Forelimb muscle (tissue), 1 donor: Measurements from ENCODE around the gene ARHGAP20. TPM values are rescaled to one million over a fixed set of nuclear protein-coding genes. Genes with fewer than 3 reads are reported as not detected.

Source experiments
- DNase-seq: peaks from one replicate; pipeline ENCODE4 v3.0.0-alpha.2; 2013; ENCODE audit warnings: low read depth
- polyA plus RNA-seq: library from polyadenylated mRNA; unstranded; fragments of 120-200 nt; gene quantifications from one replicate; pipeline ENCODE4 v1.2.1, GENCODE V29; 2013; ENCODE audit not compliant: insufficient read length

The ARHGAP20 gene
- polyA plus RNA-seq, 1 donor, result 8.7 TPM

DNA sequence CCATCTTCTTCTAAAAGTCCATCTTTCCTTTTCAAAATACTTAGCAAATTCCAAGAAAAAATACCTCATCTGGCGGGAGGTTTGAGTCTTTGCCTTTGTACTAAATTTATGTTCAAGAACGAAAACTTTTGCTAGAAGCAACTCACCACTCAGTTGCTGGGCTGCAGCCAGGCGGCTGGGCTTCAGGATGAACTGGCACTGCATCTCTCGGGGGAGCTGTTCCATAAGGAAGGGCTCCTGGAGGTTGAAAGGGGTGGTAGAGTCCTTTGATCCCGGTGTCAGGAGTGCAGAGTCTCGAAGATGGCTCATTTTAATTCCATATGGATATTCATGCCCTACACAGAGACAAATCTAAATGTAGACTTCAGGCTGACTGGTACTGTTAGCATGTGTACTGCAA lies 105.8 kb downstream of the ARHGAP20 start:
- DNase-seq, result no peak

DNA sequence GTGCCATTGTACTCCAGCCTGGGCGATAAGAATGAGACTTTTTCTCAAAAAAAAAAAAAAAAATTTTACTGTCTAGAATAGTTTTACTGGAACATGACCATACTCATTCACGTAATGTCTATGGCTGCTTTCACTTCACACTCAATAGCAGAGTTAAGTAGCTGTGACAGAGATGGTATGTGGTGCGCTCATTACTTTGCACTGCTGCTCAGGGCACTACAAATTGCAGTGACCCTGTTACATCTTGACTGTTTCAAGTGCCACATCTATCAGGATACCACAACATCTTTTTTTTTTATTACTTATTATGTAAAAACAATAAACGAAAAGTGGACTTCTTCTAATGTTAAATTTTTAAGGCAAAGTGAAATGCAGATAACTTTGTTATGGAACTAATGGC lies 110.3 kb downstream of the ARHGAP20 start:
- DNase-seq, result no peak

DNA sequence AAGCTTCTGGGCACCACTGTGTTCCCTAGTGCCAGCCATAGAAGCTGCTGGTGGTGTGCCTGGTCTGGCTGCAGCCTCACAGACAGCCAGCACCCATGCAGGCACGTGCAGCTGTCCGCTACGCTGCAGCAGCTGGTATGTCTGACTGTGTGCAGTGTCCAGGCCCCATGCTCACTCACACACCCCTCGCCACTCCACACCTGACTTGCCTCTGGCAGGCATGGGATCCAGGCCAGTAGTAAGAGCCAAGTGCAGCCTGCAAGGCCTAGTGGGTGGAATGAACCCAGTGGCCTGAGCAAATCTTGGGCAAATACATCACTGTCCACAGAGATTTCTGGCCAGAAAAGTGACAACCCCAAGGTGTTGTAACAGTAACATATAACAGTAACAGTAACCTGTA lies 111.9 kb downstream of the ARHGAP20 start:
- DNase-seq, result no peak

DNA sequence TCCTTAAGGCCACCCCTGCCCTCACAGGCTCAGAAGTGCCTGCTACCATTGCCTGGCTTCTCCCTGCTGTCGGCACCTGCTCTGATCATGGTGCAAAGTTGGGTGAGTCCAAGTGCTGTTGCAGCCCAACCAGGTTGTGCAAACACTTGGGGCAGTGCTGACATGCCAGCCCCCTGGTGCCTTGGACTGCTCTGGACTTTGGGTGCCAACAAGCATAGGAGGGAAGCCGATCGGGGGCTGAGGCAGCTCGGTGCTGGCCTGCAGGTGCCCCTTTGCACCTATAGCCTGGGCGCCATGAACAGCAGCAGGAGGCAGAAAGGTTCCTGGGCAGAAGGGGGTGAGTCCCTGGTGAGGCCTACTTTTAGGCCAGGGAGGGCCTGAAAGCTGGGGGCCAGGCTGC lies 113.0 kb downstream of the ARHGAP20 start:
- no peak for DNase-seq

DNA sequence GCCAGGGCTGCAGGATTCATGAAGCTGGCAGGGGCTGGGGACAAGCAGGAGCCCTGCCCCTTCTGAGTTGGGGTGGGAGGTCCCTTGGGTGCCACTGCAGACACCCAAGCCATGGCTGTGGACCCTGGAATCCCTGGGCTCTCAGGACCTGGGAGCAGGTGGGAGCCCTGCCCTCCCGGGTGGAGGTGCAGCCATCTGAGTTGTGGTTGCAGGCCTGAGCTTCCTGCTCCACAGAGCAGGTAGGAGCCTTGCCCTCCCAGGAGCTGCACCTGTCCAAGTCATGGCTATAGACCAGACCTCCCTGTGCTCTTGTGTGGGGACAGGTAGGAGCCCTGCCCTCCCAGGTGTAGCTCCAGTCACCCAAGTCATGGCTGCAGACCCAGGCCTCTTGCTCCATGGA lies 113.5 kb downstream of the ARHGAP20 start:
- DNase-seq, result no peak

DNA sequence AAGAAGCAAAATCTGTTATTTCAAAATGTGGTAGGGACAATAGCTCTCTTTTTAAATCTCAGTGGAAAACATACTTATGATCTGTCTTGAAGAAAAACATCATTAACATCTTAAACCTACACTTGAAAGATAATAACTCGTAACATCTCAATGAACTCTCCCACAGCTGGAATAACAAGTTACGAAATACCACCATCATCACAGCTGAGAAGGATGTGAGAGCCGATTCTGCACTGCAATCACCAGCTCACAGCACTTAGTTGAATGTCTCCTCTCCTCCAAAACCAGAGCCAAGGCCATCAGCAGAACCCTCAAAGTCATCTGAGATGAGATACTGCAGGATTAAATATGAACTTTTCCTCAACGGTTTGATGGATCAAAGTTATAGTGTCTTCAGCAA lies 124.3 kb downstream of the ARHGAP20 start:
- no peak for DNase-seq

DNA sequence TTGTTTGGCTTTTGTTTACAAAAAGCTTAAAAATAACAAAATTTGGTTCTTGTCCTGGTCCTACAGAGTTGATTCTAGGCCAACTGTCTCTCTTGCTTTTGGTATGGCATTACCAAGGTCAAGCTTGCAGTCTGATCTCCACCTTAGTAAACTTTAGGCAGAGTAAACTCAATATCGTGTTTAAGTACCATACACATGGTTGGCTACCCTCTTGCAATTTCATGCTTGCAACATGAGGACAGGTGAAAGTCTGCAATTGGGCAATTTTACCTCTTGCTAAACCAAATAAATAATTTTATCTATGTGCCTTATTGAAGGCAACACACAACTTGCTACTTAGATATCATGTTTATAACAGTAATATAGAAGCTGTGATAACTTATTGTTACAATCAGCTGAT lies 125.1 kb downstream of the ARHGAP20 start:
- no peak for DNase-seq

DNA sequence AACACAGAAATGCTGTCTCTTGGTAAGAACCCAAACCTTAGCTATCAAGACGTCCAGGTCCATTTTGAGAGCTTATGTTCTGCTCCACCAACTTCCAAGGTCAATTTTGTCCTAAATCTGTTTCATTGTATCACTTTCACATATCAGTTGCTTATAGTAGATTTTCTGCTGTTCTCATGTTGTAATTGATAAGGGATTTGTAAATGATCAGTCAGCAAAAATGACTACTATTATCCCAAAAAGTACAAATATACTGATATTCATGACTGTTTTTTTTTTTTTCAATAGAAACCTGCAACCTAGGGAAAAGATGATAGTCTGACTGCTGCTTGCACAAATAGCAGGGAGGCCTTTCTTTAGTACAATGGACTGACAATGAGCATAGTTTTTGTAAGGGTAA lies 128.1 kb downstream of the ARHGAP20 start:
- no peak for DNase-seq

DNA sequence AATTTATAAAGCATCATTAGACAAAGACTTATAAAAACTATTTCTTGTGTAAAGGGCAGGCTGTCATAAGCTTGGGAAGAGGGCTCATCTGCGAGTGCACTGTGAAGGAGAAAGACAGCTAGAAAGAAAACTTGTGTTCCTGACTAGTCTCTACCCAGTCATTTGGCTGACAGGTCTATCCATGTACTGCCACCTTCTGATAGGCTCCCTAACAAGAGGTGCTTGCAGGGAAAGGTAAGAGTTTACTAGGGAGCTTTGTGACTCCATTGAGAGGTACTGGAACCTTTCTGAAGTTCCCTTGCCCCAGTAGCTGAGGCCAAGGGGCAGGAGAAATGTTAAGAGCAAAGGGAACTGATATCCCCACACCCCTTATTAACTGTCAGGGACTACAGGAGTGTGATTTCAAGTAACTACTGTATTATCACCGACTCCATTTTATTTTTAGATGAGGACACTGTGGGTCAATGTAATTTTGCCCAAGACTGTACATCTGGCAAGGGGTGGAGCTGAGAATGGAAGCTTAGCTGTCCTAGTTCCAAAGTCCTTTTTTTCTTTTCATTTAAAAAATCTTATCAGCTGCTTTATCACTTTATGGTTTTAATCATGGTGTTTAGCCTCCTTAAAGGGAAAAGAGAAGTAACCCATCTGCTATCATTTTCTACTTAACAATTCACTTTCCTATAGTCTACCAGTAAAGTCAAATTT lies 129.4 kb downstream of the ARHGAP20 start:
- no peak for DNase-seq

DNA sequence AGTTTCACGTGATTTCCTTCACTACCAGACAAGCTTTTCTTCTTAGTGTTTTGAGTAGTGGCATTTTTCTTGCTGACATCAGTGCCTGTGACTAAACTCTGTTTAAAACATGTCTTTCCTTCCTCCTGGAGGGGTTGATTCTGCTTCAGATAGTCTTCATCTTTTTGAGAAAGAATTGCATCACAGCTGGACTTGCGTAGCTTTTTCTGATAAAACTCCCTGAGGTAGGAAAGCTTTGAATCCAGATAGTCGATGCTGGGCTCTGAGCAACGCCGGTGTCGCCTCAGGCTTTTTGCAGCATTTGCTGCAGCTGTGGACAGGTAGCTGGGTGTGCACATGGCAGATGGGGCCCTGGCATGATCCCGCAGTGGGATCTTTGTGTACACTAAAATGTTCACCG lies 131.7 kb downstream of the ARHGAP20 start:
- DNase-seq, result no peak

DNA sequence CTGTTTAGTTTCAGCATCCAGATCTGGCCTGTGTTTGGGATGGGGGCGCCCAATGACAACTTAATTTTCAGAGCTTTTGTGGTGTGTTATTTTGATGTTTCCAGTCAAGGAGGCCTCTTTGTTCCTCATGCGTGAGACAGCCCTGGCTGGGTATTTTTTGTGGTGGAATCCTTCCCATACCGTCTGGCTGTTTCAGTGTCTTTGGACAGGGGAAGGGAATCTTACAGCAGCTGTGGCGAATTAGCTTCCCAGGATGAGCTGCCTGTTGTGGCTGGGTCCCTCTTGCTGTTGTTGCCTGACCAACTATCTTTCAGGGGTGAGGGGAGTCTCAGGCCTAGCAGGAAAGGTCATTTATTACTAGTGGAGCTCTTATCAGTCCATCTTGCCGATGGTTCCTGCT lies 138.8 kb downstream of the ARHGAP20 start:
- DNase-seq, result no peak

DNA sequence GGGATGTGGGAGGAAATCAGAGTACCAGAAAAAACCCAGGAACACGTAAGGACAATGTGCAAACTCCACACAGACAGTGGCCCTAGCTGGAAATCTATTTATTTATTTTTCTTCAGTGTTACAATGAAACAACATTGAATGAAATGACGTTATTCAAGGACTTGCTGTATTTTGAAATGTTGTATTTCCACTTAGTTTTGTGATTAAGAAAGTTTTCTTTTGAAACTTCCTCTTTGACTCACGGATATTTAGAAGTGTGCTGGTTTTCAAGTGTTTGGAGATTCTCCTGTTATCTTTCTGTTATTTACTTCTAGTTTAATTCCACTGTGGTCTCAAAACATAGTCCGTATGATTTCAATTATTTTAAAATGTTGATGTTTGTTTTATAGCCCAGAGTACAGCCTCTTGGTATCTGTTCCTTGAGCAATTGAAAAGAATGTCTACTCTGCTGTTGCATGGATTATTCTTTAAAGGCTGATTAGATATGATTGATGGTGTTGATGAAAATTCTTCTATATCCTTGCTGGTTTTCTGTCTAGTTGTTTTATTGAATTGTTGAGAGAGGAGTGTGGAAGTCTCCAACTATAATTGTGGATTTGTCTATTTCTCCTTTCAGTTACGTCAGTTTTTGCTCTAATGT lies 141.0 kb downstream of the ARHGAP20 start:
- DNase-seq, result no peak

DNA sequence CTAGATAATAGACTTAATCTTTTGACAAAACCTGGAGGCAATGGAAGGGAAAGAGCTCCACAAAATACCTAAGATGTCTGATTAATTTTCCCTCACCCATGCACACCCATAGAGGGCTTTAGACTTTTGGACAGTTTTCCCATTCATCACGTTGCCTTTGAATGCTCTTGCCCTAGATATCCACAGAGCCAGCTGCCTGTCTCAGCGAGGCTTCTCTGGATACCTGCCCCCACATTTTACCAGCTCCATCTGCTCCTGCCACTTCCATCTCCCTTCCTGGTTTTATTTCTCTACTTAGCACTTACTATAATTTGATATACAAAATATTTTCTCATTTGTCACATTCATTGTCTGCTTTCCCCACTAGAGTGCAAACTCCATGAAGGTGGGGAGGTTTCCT lies 145.7 kb downstream of the ARHGAP20 start:
- DNase-seq, result no peak

DNA sequence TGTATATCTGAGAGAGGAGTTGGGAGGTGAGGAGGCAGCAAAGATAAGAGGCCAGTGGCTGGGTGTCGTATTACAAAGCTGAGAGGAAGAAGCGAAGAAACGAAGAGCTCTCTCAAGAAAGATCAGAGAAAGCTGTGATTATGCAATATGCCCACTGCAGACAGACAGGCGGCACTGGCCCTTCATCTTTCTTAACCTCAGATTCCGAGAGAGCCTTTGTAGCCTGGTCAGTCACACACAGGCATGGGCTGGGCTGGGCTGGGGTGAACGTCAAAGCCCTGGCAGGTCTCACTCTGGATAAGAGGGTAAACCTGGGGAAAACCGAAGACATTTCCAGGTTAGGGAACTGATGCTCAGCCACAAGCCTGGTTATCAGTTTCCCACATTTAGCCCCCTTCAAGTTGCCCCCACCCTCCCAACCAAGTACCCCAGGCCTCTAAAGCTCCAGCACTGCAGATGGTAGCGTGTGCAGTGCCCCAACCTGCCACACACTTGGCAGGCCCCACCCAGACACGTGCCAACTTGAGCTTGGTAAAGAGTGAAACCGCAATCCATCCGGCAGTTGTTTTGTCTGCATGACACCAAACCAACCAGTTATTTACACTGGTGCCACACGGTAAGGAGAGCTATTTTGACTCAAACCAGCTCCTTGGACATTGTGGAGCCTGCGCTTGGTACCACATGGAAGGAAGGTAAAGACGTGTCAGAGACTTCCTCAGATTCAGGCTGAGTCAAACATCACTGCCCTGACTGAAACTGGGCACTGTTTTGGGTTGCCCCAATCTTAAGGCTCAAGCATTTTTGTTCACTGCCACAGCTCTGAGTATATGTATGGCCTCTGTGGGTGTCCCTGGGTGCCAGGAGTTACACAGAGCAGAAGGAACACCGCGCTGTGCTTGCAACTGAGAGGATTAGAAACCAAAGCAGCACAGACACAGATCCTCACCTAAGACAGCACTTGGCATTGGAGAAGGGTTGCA lies 146.6 kb downstream of the ARHGAP20 start:
- no peak for DNase-seq

DNA sequence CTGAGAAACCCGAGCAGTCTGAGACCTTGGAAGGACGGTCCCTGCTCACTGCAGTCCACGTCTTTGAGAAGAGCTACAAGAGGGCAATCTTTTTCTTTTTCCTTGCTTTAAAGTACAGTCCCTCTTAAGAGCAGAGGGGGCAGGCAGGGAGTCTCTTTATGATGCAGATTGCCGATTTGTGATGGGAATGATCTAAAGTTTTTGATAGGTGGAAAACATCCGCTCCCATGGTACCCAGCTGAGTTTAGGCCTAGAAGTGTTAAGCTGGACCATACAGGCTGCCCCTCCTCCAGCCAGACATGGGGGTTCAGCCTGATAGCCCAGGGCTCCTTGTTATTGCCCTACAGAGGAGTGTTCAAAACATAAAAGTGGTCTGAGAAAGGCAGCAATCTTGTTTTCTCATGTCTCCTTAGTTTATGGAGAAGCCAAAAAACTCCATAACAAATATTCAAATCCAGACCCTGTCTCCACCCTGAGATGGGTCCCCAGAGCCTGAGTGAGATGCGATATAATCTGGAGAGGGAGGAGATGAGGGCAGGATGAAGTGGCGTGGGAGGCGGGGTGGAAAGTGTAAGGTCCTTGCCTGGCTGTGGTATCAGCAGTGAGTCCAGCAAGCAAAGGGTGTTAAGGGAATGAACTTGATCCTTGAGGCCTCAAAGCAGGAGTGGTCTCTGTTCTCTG lies 147.4 kb downstream of the ARHGAP20 start:
- no peak for DNase-seq

DNA sequence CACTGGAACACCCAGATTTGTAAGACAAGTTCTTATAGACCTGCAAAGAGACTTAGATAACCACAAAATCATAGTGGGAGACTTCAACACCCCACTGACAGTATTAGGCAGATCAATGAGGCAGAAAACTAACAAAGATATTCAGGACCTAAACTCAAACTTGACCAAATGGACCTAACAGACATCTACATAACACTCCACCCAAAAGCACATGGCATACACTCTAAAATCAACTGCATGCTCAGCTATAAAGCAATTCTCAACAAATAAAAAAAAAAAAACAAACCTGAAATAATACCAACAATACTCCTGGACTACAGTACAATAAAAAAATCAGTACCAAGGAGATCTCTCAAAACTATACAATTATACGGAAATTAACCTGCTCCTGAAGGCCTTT lies 167.5 kb downstream of the ARHGAP20 start:
- no peak for DNase-seq

DNA sequence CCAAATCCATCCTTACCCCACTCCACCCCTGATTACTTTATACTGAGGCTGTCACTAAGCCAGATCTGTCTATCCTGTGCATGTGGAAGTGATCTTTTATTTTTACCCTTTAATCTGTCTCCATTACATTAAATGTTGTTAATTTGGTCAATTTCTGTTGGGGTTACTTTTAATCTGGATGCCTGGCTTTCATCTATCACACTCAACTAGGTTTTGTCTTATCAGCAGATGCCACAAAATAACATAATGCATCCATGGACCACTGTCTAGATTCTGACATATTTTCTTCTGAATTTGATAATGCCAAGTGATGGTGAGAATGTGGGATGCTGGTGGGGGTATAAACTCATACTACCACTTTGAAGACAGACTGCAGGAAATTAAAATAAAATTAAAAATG lies 174.1 kb downstream of the ARHGAP20 start:
- DNase-seq, result no peak

DNA sequence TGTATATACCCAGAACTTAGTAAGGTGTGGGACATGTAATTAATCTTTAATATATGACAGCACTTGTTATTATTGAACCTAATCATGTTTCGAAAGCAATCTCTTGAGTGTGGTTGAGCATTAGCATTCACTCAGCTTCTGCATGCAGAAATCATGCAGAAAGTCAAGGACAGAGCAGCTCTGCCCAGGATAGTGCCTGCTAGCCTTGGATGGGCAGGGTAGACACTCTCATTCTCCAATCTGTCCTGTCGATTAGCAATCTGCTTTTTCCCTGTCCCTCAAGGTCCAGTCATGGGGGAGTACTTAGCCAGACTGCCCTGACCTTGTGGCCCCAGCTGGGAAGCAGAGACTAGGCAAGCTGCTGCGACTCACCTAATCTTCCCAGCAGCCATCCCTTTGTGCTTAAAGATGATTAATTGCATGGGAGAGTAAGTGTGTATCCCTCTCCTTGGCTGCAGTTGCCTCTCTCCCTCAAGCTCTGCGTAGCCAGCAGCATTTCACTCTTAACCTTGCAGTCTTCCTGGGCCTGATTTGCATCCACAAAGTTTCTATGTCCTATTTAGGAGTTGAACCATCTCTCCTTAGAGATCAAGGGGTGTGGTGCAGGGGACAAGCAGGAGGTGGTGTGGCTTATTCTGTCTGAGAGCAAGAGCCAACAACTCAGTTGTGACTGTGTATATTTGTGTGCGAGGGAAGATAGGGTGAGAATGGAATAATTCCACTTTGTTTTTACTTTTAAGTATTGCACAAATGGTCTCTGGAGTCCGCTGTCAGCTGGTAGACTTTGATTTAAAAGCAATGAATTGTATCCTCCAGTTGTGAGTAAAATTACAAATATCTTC lies 181.1 kb downstream of the ARHGAP20 start:
- no peak for DNase-seq

DNA sequence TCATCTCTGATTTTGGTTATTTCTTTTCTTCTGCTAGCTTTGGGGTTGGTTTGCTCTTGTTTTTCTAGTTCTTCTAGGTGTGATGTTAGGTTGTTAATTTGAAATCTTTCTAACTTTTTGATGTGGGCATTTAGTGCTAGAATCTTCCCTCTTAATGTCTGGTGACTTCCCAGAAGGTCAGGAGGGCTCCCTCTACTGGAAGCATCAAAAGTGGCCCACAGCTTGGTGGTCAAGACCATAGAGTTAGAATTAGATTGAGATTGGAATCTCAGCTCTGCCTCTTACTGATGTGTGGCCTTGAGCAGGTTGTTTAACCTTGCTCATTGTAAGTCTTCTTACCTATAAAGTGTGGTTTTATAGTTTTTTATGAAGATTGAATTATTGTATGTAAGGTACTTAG lies 183.2 kb downstream of the ARHGAP20 start:
- no peak for DNase-seq

DNA sequence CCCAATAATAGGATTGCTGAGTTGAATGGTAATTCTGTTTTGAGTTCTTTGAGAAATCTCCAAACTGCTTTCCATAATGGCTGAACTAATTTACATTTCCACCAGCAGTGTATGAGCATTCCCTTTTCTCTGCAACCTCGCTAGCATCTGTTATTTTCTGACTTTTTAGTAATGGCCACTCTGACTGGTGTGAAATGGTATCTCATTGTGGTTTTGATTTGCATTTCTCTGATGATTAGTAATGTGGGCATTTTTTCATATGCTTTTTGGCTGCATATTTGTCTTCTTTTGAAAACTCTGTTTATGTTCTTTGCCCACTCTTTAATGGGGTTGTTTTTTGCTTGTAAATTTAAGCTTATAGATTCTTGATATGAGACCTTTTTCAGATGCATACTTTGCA lies 185.1 kb downstream of the ARHGAP20 start:
- DNase-seq, result no peak
